Astrocyte (in vitro differentiated cells and primary cell): Measurements from ENCODE around the gene MYCN. TPM values are rescaled to one million over a fixed set of nuclear protein-coding genes. Genes with fewer than 3 reads are reported as not detected.
"Not testable (repeated sequence)": the region's sequence is repeated elsewhere in the genome, so short reads cannot be mapped to it uniquely, and the experiment has no call there.

Experiments
- DNase-seq: peaks from one replicate; pipeline ENCODE4 v3.0.0-alpha.2; 2010; ENCODE audit warnings: low read depth
- FAIRE-seq: peaks from 2 replicates; lab custom pipeline; 2011; peaks lifted over from hg19 to GRCh38; lab: Jason Lieb, UNC
- H2AFZ ChIP-seq: 2 replicates; pipeline ENCODE4 v1.6.0; 2012; ENCODE audit warnings: low read depth, low read length, inconsistent platforms
- H3K27ac ChIP-seq: 2 replicates; pipeline ENCODE4 v1.5.1; 2011; ENCODE audit warnings: low read depth, low read length, inconsistent platforms
- H3K27me3 ChIP-seq: 2 replicates; pipeline ENCODE4 v1.6.0; 2011; ENCODE audit warnings: low read length, inconsistent platforms; ENCODE audit not compliant: insufficient read depth
- H3K36me3 ChIP-seq: 2 replicates; pipeline ENCODE4 v1.5.1; 2011; ENCODE audit warnings: low read length, inconsistent platforms; ENCODE audit not compliant: insufficient read depth
- H3K4me1 ChIP-seq: 2 replicates; pipeline ENCODE4 v1.5.1; 2011; ENCODE audit warnings: low read length, inconsistent platforms; ENCODE audit not compliant: insufficient read depth
- H3K4me2 ChIP-seq: 2 replicates; pipeline ENCODE4 v1.6.0; 2012; ENCODE audit warnings: low read length, inconsistent platforms
- H3K4me3 ChIP-seq: 2 replicates; pipeline ENCODE4 v1.5.1; 2011; ENCODE audit warnings: low read depth, mild to moderate bottlenecking, low read length, inconsistent platforms; ENCODE audit not compliant: insufficient read depth
- H3K79me2 ChIP-seq: 2 replicates; pipeline ENCODE4 v1.6.0; 2012; ENCODE audit warnings: mild to moderate bottlenecking, low read length, inconsistent platforms; ENCODE audit not compliant: insufficient read depth
- H3K9ac ChIP-seq: 2 replicates; pipeline ENCODE4 v1.6.0; 2012; ENCODE audit warnings: mild to moderate bottlenecking, low read length, inconsistent platforms
- H3K9me3 ChIP-seq: 2 replicates; pipeline ENCODE4 v1.5.1; 2012; ENCODE audit warnings: low read depth, mild to moderate bottlenecking, low read length, inconsistent platforms; ENCODE audit not compliant: insufficient read depth
- H4K20me1 ChIP-seq: 2 replicates; pipeline ENCODE4 v1.6.0; 2012; ENCODE audit warnings: low read length, inconsistent platforms; ENCODE audit not compliant: insufficient read depth
- H3K27ac Mint-ChIP-seq: one replicate; pipeline ENCODE4 v1.8.0; 2021; ENCODE audit warnings: mild to moderate bottlenecking, mixed read lengths; ENCODE audit not compliant: unreplicated experiment
- H3K27me3 Mint-ChIP-seq: one replicate; pipeline ENCODE4 v1.8.0; 2021; ENCODE audit warnings: low read depth, mixed read lengths; ENCODE audit not compliant: unreplicated experiment
- H3K36me3 Mint-ChIP-seq: one replicate; pipeline ENCODE4 v1.8.0; 2021; ENCODE audit warnings: low read depth, mixed read lengths; ENCODE audit not compliant: unreplicated experiment
- H3K4me1 Mint-ChIP-seq: one replicate; pipeline ENCODE4 v1.8.0; 2021; ENCODE audit warnings: low read depth, mixed read lengths; ENCODE audit not compliant: unreplicated experiment
- H3K4me3 Mint-ChIP-seq: one replicate; pipeline ENCODE4 v1.8.0; 2021; ENCODE audit warnings: mild to moderate bottlenecking, moderate library complexity, mixed read lengths; ENCODE audit not compliant: unreplicated experiment
- H3K9me3 Mint-ChIP-seq: one replicate; pipeline ENCODE4 v1.8.0; 2021; ENCODE audit warnings: mild to moderate bottlenecking, mixed read lengths; ENCODE audit not compliant: unreplicated experiment
- EZH2 ChIP-seq: IDR thresholded peaks from 2 replicates; pipeline ENCODE4 v1.6.1; 2012; ENCODE audit warnings: mild to moderate bottlenecking, low read length, inconsistent platforms; ENCODE audit not compliant: insufficient read depth
- total RNA-seq: library from RNA; stranded (reverse); gene quantifications from 2 replicates; pipeline ENCODE4 v1.2.1, GENCODE V29; 2021
- TF ChIP-seq, protein P1 (sequence below): IDR thresholded peaks from 2 replicates; pipeline ENCODE4 v1.5.1; 2011; ENCODE audit warnings: low read depth, mild to moderate bottlenecking, inconsistent platforms, low read length, moderate library complexity; ENCODE audit not compliant: insufficient read depth

MYCN gene
- total RNA-seq, 1 donor from 2014 or later: 2.6 TPM

DNA sequence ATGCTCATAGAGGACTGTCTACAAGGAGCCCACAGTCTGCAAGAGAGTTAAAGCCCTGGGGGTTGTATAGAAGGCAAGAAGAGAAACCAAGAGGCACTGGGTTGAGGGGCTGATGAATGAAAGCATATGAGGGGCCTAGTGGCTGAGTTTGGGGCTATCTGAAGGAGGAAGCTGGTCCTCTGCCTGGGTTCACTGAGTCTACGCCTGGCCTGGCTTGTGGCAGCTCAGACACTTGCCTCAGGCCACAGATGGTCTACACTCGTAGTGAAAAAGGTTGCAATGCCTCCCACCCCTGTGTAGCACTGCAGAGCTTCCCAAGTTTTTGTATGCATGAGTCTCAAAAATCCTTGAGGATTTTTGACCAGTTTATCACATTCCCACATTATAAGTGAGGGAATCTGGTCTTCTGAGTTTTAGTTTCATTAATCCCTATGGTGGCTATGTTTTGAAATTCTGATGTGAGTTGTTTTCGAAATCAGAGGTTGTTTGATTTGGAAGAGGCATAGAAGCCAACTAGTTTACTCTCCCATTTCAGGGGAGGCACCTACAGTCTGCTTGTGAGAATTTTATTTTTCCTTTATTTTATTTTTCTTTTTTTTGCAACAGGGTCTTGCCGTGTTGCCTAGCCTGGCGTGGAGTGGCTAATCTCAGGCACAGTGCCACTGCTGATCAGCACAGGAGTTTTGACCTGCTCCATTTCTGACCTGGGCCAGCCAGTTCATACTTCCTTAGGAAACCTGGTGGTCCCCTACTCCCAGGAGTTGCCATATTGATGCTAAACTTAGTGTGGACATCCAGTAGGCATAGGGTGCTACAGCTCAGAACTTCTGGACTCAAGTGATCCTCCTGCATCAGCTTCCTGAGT lies 10.0 kb downstream of the MYCN start:
- Histone ChIP-seq H3K27ac (no peak overlapping the region), H4K20me1 (no peaks in the 10 kb centered on the region), H3K4me1 (no peaks in the 10 kb centered on the region), H3K9ac (no peak overlapping the region), H3K27me3 (no peaks in the 10 kb centered on the region), H3K4me3 (no peak overlapping the region), H2AFZ (no peak overlapping the region), H3K4me2 (no peak overlapping the region), H3K9me3 (no peaks in the 10 kb centered on the region), H3K36me3 (no peaks in the 10 kb centered on the region), H3K79me2 (no peaks in the 10 kb centered on the region)
- no peak overlapping the region for H3K27ac Mint-ChIP-seq
- H3K4me1 Mint-ChIP-seq: no peaks in the 10 kb centered on the region
- H3K9me3 Mint-ChIP-seq: no peaks in the 10 kb centered on the region
- no peaks in the 10 kb centered on the region for H3K36me3 Mint-ChIP-seq
- TF ChIP-seq, protein P1, sequence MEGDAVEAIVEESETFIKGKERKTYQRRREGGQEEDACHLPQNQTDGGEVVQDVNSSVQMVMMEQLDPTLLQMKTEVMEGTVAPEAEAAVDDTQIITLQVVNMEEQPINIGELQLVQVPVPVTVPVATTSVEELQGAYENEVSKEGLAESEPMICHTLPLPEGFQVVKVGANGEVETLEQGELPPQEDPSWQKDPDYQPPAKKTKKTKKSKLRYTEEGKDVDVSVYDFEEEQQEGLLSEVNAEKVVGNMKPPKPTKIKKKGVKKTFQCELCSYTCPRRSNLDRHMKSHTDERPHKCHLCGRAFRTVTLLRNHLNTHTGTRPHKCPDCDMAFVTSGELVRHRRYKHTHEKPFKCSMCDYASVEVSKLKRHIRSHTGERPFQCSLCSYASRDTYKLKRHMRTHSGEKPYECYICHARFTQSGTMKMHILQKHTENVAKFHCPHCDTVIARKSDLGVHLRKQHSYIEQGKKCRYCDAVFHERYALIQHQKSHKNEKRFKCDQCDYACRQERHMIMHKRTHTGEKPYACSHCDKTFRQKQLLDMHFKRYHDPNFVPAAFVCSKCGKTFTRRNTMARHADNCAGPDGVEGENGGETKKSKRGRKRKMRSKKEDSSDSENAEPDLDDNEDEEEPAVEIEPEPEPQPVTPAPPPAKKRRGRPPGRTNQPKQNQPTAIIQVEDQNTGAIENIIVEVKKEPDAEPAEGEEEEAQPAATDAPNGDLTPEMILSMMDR: no peak
- no peak for TF ChIP-seq EZH2
- H3K4me3 Mint-ChIP-seq: no peak overlapping the region
- H3K27me3 Mint-ChIP-seq: peaks cover 22% of the 10 kb centered on the region
- no peak for DNase-seq
- no peak for FAIRE-seq

DNA sequence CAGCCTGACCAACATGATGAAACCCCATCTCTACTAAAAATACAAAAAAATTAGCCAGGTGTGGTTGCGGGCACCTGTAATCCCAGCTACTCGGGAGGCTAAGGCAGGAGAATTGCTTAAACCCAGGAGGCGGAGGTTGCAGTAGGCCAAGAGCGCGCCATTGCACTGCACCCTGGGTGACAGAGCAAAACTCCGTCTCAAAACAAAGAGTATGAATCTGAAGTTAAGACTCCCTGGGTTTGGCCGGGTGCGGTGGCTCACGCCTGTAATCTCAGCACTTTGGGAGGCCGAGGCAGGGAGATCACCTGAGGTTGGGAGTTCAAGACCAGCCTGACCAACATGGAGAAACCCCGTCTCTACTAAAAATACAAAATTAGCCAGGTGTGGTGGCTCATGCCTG lies 11.6 kb downstream of the MYCN start:
- peaks cover 23% of the 10 kb centered on the region for H3K27me3 Mint-ChIP-seq
- not testable (repeated sequence) for H3K27ac Mint-ChIP-seq, H3K4me3 ChIP-seq, H3K4me3 Mint-ChIP-seq, H3K9me3 ChIP-seq, DNase-seq, H4K20me1 ChIP-seq, H3K4me2 ChIP-seq, H3K9me3 Mint-ChIP-seq, H3K36me3 ChIP-seq, H3K79me2 ChIP-seq, H3K27me3 ChIP-seq, H3K36me3 Mint-ChIP-seq, H3K9ac ChIP-seq, H3K4me1 ChIP-seq, FAIRE-seq, H3K4me1 Mint-ChIP-seq, H2AFZ ChIP-seq, H3K27ac ChIP-seq

DNA sequence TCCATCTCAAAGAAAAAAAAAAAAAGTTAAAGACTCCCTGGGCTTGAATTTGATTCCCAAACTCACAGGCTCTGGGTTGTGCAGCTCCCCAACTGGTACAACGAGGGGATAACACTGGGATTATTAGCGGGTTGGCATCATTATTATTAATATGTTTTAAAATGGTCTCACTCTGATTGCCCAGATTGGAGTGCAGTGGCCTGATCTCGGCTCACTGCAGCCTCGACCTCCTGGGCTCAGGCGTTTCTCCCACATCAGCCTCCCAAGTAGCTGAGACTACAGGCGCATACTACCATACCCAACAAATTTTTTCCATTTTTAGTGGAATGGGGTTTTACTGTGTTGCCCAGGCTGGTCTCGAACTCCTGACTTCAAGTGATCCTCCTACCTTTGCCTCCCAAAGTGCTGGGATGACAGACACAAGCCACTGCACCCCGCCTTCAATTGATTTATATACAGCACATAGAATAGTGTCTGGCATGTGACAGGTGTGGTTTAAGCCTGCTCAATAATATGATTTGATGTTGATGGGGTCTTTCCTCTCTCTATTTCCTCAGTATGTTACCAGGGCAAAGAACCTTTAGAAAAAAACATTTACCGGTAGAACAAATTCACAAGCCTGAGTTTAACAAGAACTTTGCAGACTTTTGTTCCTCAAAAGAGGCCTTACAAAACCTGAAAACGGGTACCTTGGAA lies 12.2 kb downstream of the MYCN start:
- no peak overlapping the region for H2AFZ ChIP-seq
- no peak overlapping the region for H3K4me3 Mint-ChIP-seq
- H3K4me3 ChIP-seq: no peak overlapping the region
- H3K4me1 Mint-ChIP-seq: no peaks in the 10 kb centered on the region
- no peak overlapping the region for H3K9ac ChIP-seq
- no peaks in the 10 kb centered on the region for H3K36me3 ChIP-seq
- TF ChIP-seq, protein P1: no peak
- TF ChIP-seq EZH2: no peak
- no peaks in the 10 kb centered on the region for H3K79me2 ChIP-seq
- no peaks in the 10 kb centered on the region for H3K4me1 ChIP-seq
- H3K27me3 ChIP-seq: no peaks in the 10 kb centered on the region
- no peak overlapping the region for H3K27ac ChIP-seq
- H3K9me3 ChIP-seq: no peaks in the 10 kb centered on the region
- H3K27ac Mint-ChIP-seq: no peak overlapping the region
- no peaks in the 10 kb centered on the region for H4K20me1 ChIP-seq
- FAIRE-seq (no peak), DNase-seq (no peak)
- H3K36me3 Mint-ChIP-seq: no peaks in the 10 kb centered on the region
- peaks cover 23% of the 10 kb centered on the region for H3K27me3 Mint-ChIP-seq
- H3K4me2 ChIP-seq: no peak overlapping the region
- H3K9me3 Mint-ChIP-seq: no peaks in the 10 kb centered on the region
